Measurements from ENCODE around the gene CCDC172.

The CCDC172 gene

DNA sequence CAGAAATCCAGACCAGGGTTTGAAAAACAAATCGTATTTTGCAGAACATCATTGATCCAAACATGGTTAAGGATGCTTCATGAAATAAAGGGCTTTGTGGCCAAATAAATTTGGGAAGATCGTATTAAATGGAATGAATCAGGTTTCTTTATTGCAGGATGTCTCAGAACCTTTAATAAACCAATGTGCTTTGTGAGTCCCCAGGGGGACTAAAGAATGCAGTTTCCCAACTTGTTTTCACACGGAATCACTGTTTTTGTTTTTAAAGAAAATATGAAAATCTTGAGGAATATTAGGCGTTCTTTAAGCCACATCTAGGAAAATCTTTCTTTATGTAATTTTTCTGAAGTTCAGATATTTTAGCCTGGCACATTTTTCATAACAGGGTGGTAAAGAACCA lies 16.8 kb upstream of the CCDC172 start:
- no peak for DNase-seq (ENCODE audit: low read depth)
- H3K4me3 ChIP-seq (ENCODE audit: low read depth, low read length): no peak overlapping the region
- no peak for TF ChIP-seq CTCF (IDR thresholded peaks at IDR 0.05; ENCODE audit: low read depth, low read length, missing control alignments)

DNA sequence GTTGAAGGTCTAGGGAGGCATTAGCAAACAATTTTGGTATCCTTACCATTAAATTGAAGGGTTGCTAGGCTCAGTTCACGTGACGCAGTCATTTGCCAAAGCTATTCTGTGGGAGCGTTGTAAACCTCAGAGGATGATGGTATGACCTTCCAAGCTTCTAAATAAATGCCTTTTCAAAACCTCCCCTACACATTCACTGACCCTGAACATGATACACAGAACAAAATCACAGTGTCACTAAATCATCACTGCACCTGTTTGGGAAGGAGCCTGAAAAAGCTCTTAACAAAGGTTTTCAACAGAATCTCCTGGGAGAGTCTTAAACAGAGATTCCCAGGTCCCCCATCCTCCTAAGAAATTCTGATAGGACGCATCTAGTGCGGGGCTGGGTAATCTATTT lies 13.2 kb upstream of the CCDC172 start:
- no peak for TF ChIP-seq CTCF (IDR thresholded peaks at IDR 0.05; ENCODE audit: low read depth, low read length, missing control alignments)
- no peak overlapping the region for H3K4me3 ChIP-seq (ENCODE audit: low read depth, low read length)
- no peak for DNase-seq (ENCODE audit: low read depth)

GRCh38 chr10:116311706-116312490 lies 12.3 kb upstream of the CCDC172 start:
- no peak for TF ChIP-seq CTCF (IDR thresholded peaks at IDR 0.05; ENCODE audit: low read depth, low read length, missing control alignments)
- DNase-seq (ENCODE audit: low read depth): no peak
- no peak overlapping the region for H3K4me3 ChIP-seq (ENCODE audit: low read depth, low read length)

- DNase-seq (ENCODE audit: low read depth): no peak
- no peak for TF ChIP-seq CTCF (IDR thresholded peaks at IDR 0.05; ENCODE audit: low read depth, low read length, missing control alignments)
Observed at GRCh38 chr10:116312548-116312947, 11.7 kb upstream of the CCDC172 start.

GRCh38 chr10:116316503-116316902 lies 7.7 kb upstream of the CCDC172 start:
- TF ChIP-seq CTCF (IDR thresholded peaks at IDR 0.05; ENCODE audit: low read depth, low read length, missing control alignments): no peak
- no peak for DNase-seq (ENCODE audit: low read depth)
- no peak overlapping the region for H3K4me3 ChIP-seq (ENCODE audit: low read depth, low read length)

More at GRCh38 chr10:116312548-116312947, 11.7 kb upstream of the CCDC172 start:
- H3K4me3 ChIP-seq (ENCODE audit: low read depth, low read length): no peak overlapping the region

GRCh38 chr10:116324951-116325635 lies 845 bp downstream of the CCDC172 start:
- no peak for TF ChIP-seq CTCF (IDR thresholded peaks at IDR 0.05; ENCODE audit: low read depth, low read length, missing control alignments)
- DNase-seq (ENCODE audit: low read depth): no peak
- no peak overlapping the region for H3K4me3 ChIP-seq (ENCODE audit: low read depth, low read length)
